SIG-M5 treated with dmso at 0.1 percent for 504 hours (cell line): ENCODE measurements around the gene SLC23A1.

Experiments
- DNase-seq: peaks from one replicate; lab custom pipeline; 2025; ENCODE audit not compliant: unreplicated experiment; lab: John Stamatoyannopoulos, UW

SLC23A1 gene

GRCh38 chr5:139408191-139408590 is 25.1 kb upstream of the SLC23A1 start:
- no peak for DNase-seq

- peak; percentile 61 for DNase-seq
Observed at GRCh38 chr5:139407517-139407916, 24.4 kb upstream of the SLC23A1 start.

DNA sequence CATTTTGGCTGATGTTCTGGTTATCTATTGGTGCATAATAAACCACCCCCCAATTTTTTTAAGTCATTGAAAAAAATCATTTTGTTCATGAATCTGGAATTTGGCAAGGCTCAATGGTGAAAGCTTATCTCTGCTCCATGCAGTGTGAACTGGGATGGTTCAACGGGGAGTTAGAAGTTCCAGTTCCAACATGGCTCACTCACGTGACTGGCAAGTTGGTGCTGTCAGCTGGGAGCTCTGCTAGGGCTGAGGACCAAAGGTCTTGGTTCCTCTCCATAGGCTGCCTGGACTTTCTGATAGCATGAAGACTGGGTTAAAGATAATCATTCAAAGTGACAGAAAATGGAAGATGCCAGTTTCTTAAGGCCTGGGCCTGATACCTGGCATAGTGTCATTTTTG is 23.9 kb upstream of the SLC23A1 start:
- DNase-seq: no peak

DNA sequence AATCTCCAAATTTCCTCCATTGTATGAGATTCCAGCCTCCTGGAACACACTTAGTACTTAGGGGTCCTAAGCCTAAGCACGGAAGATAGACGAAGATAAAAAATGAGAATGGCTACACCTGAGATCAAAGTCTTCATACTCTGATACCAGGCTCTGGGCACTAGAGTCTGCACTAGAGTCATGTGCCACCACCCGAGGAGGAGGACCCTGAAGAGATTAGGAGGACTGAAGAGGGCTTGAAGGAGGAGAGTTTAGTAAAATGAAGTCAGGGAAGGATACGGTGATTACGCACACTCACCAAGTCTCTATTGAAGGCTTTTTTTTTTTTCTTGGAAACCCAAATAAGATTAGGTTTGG is 21.4 kb upstream of the SLC23A1 start:
- DNase-seq: no peak

DNA sequence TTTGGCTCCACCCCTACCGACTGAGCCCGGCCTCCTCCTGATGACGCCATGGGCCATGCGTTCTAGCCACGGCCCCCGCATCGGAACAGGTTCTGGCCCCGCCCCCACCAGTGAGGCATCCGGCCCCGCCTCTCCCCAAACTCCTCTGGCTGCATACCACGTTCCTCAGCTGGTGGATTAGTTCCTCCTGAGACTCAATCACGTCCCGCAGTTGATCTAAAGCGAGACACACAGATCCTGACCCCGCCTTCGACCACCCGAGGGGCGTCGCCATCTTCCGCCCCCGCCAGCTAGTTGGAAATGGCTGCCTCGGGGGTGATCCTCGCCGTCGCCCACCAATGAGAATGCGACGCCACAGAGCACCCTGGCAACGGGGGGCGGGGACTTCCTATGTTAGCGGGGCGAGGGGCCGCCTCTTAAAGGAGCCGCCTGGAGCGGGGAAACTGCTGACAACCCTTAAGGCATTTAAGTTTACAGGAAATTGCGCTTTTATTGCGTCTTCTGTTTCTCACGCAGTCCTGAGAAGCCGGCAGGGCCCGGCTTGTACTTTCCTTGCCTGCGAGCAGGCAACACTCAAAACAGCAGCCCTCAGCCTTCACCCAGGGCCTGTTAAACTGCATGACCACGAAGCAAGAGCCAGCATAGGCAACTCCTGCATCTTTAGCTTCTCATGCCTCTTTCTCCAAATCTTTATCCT is 20.8 kb upstream of the SLC23A1 start, which contains the start of gene SPATA24:
Gene SPATA24, minus strand, starts transcription at position 303 of the 697 bp plus-strand sequence. Its CDS starts 29 bp downstream, at position 274.
- peak; percentile 99 for DNase-seq

GRCh38 chr5:139403418-139403786 is 20.3 kb upstream of the SLC23A1 start:
- no peak for DNase-seq

- DNase-seq: peak; percentile 35
Observed at GRCh38 chr5:139402561-139403158, 19.6 kb upstream of the SLC23A1 start.

GRCh38 chr5:139401546-139401945 is 18.4 kb upstream of the SLC23A1 start:
- DNase-seq: no peak

DNA sequence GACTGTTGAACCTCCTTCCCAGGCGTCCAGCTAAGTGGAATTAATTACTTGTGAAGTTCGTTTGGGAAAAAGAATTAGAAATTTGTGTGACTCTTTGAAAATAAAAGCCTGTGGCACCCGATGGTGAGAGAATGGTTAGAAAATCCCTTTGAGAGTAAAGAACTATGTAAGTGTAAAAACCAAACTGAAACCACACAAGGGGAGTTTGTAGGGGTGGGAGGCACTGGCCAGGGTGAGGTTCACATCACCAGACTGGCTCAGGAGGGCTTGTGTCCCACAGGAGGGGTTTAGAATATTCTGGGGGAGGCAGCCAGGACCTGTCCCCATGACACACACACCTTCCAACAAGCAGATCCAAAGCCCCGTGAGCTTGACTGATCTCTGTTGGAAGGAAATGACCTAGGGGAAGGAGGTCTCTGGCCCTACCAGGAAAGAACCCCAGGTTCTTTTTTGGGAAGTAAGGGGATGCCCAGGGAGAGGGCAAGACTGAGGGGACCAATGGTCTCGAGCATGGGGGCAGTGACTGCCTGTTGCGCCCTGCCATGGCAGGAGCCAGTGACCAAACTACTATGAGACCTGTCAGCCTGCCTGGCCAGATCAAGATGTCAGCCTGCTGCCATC is 16.5 kb upstream of the SLC23A1 start:
- no peak for DNase-seq

- no peak for DNase-seq
Observed at GRCh38 chr5:139397921-139398320, 14.8 kb upstream of the SLC23A1 start.

DNA sequence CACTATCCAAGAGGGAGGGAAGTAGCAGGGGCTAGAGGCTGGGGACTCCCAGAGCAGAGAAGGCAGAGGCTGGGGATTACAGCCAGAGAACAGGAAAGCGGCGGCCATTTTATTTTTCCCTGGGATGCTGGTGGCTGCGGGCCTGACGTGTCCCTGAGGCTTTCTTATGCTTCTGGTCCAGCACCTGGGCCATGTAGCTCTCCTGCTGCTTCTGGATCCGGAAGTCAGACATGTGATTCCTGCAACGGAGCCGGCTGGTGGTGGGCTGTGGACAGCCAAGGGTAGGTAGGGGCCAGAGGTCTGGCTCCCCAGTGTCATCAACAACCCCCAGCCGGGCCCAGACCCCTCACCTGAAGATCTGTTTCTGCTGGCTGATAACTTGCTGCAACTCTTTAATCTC is 13.6 kb upstream of the SLC23A1 start:
- no peak for DNase-seq

GRCh38 chr5:139395844-139396640 is 12.9 kb upstream of the SLC23A1 start:
- DNase-seq: no peak

GRCh38 chr5:139394654-139395566 is 11.8 kb upstream of the SLC23A1 start, which contains the start of gene PROB1:
Gene PROB1 (minus strand): TSS chr5:139395104. CDS start chr5:139395081, 23 bp downstream.
- DNase-seq: no peak

- DNase-seq: no peak
Observed at GRCh38 chr5:139394123-139394653, 11.1 kb upstream of the SLC23A1 start.

DNA sequence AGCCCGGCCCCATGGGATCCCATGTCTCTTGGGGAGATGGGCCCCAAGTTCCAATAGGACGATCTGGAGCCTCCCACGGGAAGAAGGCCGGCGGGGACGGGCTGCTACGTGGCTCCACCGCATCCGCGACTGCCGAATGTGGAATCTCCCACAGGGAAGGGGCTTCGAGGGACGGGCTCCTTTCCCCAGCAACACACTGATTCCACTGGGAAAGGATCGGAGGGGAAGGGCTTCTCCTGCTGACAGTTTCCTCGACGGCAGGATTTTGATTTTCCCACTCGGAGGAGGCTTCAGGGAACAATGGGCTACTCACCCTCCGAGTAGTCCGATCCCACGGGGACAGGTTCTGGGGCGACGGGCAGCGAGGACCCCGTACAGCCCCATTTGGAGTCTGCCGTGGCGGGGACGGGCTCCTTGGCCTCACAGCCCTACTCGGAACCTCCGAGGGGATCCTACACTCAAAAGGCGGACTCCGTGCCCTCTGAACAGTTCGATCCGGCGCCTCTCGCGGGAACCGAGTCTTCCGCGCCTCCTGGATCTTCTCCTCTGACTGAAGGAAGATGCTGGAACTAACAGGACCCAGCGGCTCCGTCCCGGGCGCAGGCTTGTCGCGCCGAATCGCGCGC is 10.5 kb upstream of the SLC23A1 start:
- DNase-seq: no peak

GRCh38 chr5:139392678-139393496 is 9.8 kb upstream of the SLC23A1 start:
- peak; percentile 68 for DNase-seq

GRCh38 chr5:139392324-139392677 is 9.2 kb upstream of the SLC23A1 start:
- DNase-seq: no peak

DNA sequence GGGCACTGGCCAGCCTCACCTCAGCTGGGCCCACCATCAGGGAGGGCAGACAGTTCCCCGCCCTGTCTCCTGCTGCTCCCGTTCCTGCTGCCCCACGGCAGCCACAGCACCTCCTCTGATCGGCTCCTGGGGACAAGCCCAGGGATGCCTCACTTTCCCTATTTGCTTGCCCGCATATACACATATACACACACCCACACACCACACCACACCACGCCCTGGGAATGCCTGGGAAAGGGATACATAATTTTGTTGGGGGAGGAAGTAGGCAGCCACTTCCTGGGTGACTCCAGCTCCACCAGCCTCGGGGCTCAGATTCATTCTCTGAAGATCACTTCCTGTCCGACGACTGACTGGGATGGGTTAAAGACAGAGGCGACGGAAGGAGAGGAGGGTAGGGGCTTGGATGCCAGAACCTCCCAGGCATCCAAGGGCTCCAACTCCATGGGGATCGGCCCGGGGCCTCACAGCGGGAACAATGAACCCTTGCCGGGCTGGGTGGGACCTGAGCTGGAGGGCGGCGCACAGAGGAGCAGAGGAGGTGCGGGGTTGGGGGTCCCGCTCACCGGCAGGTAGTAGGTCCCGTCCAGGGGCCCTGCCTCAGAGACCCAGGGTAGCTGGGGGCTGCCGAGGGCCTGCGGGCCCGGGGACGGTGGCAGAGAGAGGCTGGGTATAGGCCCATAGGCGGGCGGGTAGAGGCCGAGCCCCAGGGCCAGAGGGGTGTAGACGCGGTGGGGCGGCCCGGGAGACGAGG is 8.7 kb upstream of the SLC23A1 start:
- no peak for DNase-seq
